GM10248 (cell line): ENCODE data around the gene ADGRA1.

ENCODE experiments used
- CTCF ChIA-PET: fragments of 300-600 bp; sonication (Branson Sonifier 250); formaldehyde crosslinking; extraction: SDS; loops from one replicate; lab custom pipeline; 2021; ENCODE audit warnings: antibody characterized with exemption; lab: Yijun Ruan, JAX
- POLR2A ChIA-PET: fragments of 350-650 bp; sonication (Branson Sonifier 250); formaldehyde crosslinking; extraction: SDS; loops from one replicate; lab custom pipeline; 2020; ENCODE audit warnings: antibody characterized with exemption; lab: Yijun Ruan, JAX
- DNase-seq: peaks from one replicate; pipeline ENCODE4 v3.0.0; 2012; ENCODE audit errors: extremely low spot score
- CTCF ChIP-seq: IDR thresholded peaks from 2 replicates; pipeline ENCODE4 v1.5.1; 2012; ENCODE audit warnings: mild to moderate bottlenecking, low read depth; ENCODE audit errors: extremely low read depth, missing control alignments, control extremely low read depth

Gene ADGRA1

GRCh38 chr10:133113847-133114246, 26.1 kb downstream of the ADGRA1 start:
- DNase-seq, result no peak
- ChIA-PET CTCF (no interaction called here), POLR2A (no interaction called here)
- TF ChIP-seq CTCF, result no peak

GRCh38 chr10:133114251-133114650, 26.5 kb downstream of the ADGRA1 start:
- ChIA-PET CTCF (no interaction called here), POLR2A (no interaction called here)
- no peak for TF ChIP-seq CTCF
- DNase-seq, result no peak

GRCh38 chr10:133114726-133115452, 27.2 kb downstream of the ADGRA1 start:
- ChIA-PET CTCF (no interaction called here), POLR2A (no interaction called here)
- no peak for TF ChIP-seq CTCF
- DNase-seq, result no peak

GRCh38 chr10:133115453-133115842, 27.7 kb downstream of the ADGRA1 start:
- no peak for TF ChIP-seq CTCF
- DNase-seq, result no peak
- CTCF ChIA-PET, result no interaction called here

GRCh38 chr10:133115976-133116375, 28.3 kb downstream of the ADGRA1 start:
- CTCF ChIA-PET, result no interaction called here
- POLR2A ChIA-PET, result no interaction called here
- DNase-seq, result no peak
- no peak for TF ChIP-seq CTCF

More at GRCh38 chr10:133115453-133115842, 27.7 kb downstream of the ADGRA1 start:
- POLR2A ChIA-PET, result no interaction called here

GRCh38 chr10:133116455-133116854, 28.7 kb downstream of the ADGRA1 start:
- POLR2A ChIA-PET, result no interaction called here
- no peak for DNase-seq
- CTCF ChIA-PET, result no interaction called here
- no peak for TF ChIP-seq CTCF

GRCh38 chr10:133117036-133117687, 29.4 kb downstream of the ADGRA1 start:
- no peak for DNase-seq
- POLR2A ChIA-PET, result no interaction called here
- CTCF ChIA-PET, result no interaction called here
- TF ChIP-seq CTCF, result no peak
